Panc1 (cell line): ENCODE measurements around the gene MAP2K6. TPM values are rescaled to one million over a fixed set of nuclear protein-coding genes. Genes with fewer than 3 reads are reported as not detected.

Experiments
- ATAC-seq: fragments of 200-7000 bp; cut with Tn5 transposase; 2 replicates; pipeline ENCODE4 v1.9.1; 2020; ENCODE audit warnings: mild to moderate bottlenecking, moderate library complexity
- BruUV-seq: library from RNA; stranded (reverse); fragments of 400-500 nt; replicated peaks from 2 replicates; lab custom pipeline; 2021; lab: Mats Ljungman, UMichigan
- CTCF ChIA-PET: fragments of 300-600 bp; sonication (Branson Sonifier 250); formaldehyde crosslinking; loops from one replicate; lab custom pipeline; 2022; ENCODE audit warnings: antibody characterized with exemption; lab: Charles Lee
- POLR2A ChIA-PET: fragments of 300-600 bp; sonication (Branson Sonifier 250); formaldehyde crosslinking; loops from one replicate; lab custom pipeline; 2022; ENCODE audit warnings: antibody characterized with exemption; lab: Charles Lee
- DNase-seq: peaks from one replicate; pipeline ENCODE4 v3.0.0-alpha.2; 2010; ENCODE audit warnings: low read depth, low spot score
- H3K27ac ChIP-seq: 2 replicates; pipeline ENCODE4 v1.5.1; 2011; ENCODE audit warnings: mild to moderate bottlenecking, low read length, inconsistent platforms
- H3K27me3 ChIP-seq: fragments of 200-500 bp; sonication (Bioruptor generic); 2 replicates; pipeline ENCODE4 v1.6.0; 2014; ENCODE audit warnings: low read length, inconsistent platforms; ENCODE audit not compliant: control insufficient read depth, insufficient read depth
- H3K36me3 ChIP-seq: fragments of 200-500 bp; sonication (Bioruptor generic); 2 replicates; pipeline ENCODE4 v1.5.1; 2014; ENCODE audit warnings: inconsistent platforms, mild to moderate bottlenecking, low read length, moderate library complexity; ENCODE audit not compliant: control insufficient read depth, insufficient read depth
- H3K4me1 ChIP-seq: 2 replicates; pipeline ENCODE4 v1.5.1; 2011; ENCODE audit warnings: inconsistent platforms, mild to moderate bottlenecking, low read length, moderate library complexity; ENCODE audit not compliant: control insufficient read depth, insufficient read depth
- H3K4me3 ChIP-seq, 2 experiments: 2 replicates each; pipeline ENCODE4 v1.5.1; 2011 to 2012; ENCODE audit warnings: low read depth in 2 of 2, low read length in 2 of 2, mild to moderate bottlenecking in 2 of 2, inconsistent platforms in 1 of 2, moderate library complexity in 1 of 2
- H3K9me3 ChIP-seq: fragments of 200-500 bp; sonication (Bioruptor generic); 2 replicates; pipeline ENCODE4 v1.5.1; 2014; ENCODE audit warnings: low read depth, mild to moderate bottlenecking, inconsistent platforms, low read length, moderate library complexity; ENCODE audit not compliant: control insufficient read depth, insufficient read depth
- POLR2AphosphoS5 ChIP-seq: IDR thresholded peaks from 2 replicates; pipeline ENCODE4 v1.6.1; 2012; ENCODE audit warnings: mild to moderate bottlenecking, low read depth, low read length, moderate library complexity
- SIN3A ChIP-seq: IDR thresholded peaks from 2 replicates; pipeline ENCODE4 v1.6.1; 2012; ENCODE audit warnings: low read depth, mild to moderate bottlenecking, low read length, moderate library complexity, borderline replicate concordance; ENCODE audit not compliant: insufficient read depth
- TCF7L2 ChIP-seq: IDR thresholded peaks from 2 replicates; pipeline ENCODE4 v1.6.1; 2011; ENCODE audit warnings: mild to moderate bottlenecking, low read depth, low read length, inconsistent platforms
- in situ Hi-C: cut with HindIII; loops from 2 replicates; pipeline ENCODE4 v1.10.0; 2016; ENCODE audit warnings: low sequenced_read_pairs, low pct_unique_long_range_greater_than_20kb
- intact Hi-C: fragments of 100-400 bp; cut with micrococcal nuclease; formaldehyde crosslinking; loops from one replicate; pipeline ENCODE4 v1.10.0; 2022; ENCODE audit not compliant: unreplicated experiment
- total RNA-seq: library from RNA; stranded (reverse); gene quantifications from one replicate; pipeline ENCODE4 v1.2.1, GENCODE V29; 2021; ENCODE audit not compliant: unreplicated experiment
- TF ChIP-seq, protein P1 (sequence below), 2 experiments: IDR thresholded peaks; 2 replicates each; pipeline ENCODE4 v1.6.1; 2011 to 2012; ENCODE audit warnings: low read depth in 2 of 2, control low read depth in 1 of 2, low read length in 1 of 2, mild to moderate bottlenecking in 1 of 2, moderate library complexity in 1 of 2; ENCODE audit not compliant: insufficient read depth in 1 of 2
- TF ChIP-seq, protein P2 (sequence below): fragments of 450-650 bp; IDR thresholded peaks from 2 replicates; pipeline ENCODE4 v1.5.1; 2017; ENCODE audit warnings: mild to moderate bottlenecking

MAP2K6 gene
- total RNA-seq, 1 experiment from 2014 or later = 11.8 TPM

DNA sequence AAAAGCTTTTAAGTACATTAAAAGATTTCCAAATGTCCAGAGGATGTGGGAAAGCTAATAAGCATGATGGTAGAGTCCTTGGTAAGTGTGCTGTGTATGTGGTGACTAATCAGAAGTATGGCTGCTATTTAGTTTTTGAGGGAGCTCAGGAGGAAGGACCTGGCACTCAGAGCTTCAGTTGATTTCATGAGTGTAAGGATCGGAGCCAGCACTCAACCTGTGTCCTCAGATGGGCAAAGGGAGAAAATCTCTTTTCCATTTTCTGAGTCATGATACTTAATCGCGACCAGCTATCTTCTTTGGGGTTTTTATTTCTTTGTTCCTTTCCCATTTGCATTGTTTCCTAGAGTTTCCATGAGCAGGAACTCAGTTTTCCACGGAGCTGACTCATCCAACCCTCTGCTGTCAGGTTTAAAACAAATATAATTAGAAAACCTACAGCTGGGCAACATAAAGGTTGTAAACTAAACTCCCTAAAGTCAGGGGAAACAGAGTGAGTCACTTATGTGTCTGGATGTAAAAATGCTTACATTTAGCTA is 125.4 kb downstream of the MAP2K6 start:
- in situ Hi-C loops = no loop called here

DNA sequence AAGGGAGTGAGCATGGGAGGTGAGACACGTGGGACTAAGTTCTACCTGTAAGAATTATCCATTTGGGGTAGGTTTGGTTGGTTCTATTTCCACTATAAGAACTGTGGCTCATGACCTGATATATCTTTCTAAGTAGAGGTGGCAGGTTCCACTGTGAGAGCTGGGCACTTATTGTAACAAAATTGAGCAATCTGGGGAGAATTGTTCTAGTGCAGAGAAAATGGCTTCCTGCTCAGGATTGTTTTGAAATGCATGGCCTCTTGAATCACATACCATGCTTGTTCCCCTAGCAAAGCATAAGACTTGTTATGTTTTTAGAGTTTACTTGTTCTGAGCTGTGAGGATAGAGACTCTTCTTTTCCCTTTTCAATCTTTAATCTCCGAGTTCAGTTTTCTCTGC is 125.9 kb downstream of the MAP2K6 start:
- DNase-seq (no peak), ATAC-seq (no peak)
- no peaks in the 10 kb centered on the region for H3K9me3 ChIP-seq
- TF ChIP-seq, protein P1, sequence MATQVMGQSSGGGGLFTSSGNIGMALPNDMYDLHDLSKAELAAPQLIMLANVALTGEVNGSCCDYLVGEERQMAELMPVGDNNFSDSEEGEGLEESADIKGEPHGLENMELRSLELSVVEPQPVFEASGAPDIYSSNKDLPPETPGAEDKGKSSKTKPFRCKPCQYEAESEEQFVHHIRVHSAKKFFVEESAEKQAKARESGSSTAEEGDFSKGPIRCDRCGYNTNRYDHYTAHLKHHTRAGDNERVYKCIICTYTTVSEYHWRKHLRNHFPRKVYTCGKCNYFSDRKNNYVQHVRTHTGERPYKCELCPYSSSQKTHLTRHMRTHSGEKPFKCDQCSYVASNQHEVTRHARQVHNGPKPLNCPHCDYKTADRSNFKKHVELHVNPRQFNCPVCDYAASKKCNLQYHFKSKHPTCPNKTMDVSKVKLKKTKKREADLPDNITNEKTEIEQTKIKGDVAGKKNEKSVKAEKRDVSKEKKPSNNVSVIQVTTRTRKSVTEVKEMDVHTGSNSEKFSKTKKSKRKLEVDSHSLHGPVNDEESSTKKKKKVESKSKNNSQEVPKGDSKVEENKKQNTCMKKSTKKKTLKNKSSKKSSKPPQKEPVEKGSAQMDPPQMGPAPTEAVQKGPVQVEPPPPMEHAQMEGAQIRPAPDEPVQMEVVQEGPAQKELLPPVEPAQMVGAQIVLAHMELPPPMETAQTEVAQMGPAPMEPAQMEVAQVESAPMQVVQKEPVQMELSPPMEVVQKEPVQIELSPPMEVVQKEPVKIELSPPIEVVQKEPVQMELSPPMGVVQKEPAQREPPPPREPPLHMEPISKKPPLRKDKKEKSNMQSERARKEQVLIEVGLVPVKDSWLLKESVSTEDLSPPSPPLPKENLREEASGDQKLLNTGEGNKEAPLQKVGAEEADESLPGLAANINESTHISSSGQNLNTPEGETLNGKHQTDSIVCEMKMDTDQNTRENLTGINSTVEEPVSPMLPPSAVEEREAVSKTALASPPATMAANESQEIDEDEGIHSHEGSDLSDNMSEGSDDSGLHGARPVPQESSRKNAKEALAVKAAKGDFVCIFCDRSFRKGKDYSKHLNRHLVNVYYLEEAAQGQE (IDR thresholded peaks at IDR 0.05; ENCODE audit: insufficient read depth in 1 of 2, low read depth in 2 of 2, low read length in 1 of 2) = no peak
- TF ChIP-seq TCF7L2 (no peak), POLR2AphosphoS5 (no peak), SIN3A (no peak)
- TF ChIP-seq, protein P2, sequence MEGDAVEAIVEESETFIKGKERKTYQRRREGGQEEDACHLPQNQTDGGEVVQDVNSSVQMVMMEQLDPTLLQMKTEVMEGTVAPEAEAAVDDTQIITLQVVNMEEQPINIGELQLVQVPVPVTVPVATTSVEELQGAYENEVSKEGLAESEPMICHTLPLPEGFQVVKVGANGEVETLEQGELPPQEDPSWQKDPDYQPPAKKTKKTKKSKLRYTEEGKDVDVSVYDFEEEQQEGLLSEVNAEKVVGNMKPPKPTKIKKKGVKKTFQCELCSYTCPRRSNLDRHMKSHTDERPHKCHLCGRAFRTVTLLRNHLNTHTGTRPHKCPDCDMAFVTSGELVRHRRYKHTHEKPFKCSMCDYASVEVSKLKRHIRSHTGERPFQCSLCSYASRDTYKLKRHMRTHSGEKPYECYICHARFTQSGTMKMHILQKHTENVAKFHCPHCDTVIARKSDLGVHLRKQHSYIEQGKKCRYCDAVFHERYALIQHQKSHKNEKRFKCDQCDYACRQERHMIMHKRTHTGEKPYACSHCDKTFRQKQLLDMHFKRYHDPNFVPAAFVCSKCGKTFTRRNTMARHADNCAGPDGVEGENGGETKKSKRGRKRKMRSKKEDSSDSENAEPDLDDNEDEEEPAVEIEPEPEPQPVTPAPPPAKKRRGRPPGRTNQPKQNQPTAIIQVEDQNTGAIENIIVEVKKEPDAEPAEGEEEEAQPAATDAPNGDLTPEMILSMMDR = no peak
- no TSS peak for BruUV-seq
- POLR2A ChIA-PET = no interaction called here
- CTCF ChIA-PET = interaction anchor here (0.6 kb wide), 2 partner anchors 15 to 43 kb away, joined by 3 read pairs; no protein-coding TSS in a partner anchor
- H3K4me3 ChIP-seq = no peak overlapping the region
- no peaks in the 10 kb centered on the region for H3K4me1 ChIP-seq
- in situ Hi-C loops (no loop called here), intact Hi-C loops (no loop called here)
- no peak overlapping the region for H3K27ac ChIP-seq
- no peaks in the 10 kb centered on the region for H3K27me3 ChIP-seq
- H3K36me3 ChIP-seq = no peaks in the 10 kb centered on the region

More for the DNA sequence above, 125.4 kb downstream of the MAP2K6 start:
- Histone ChIP-seq H3K27ac (no peak overlapping the region), H3K9me3 (no peaks in the 10 kb centered on the region), H3K4me1 (no peaks in the 10 kb centered on the region), H3K27me3 (no peaks in the 10 kb centered on the region), H3K4me3 (no peak overlapping the region), H3K36me3 (no peaks in the 10 kb centered on the region)
- ATAC-seq (peak; percentile 63), DNase-seq (no peak)
- BruUV-seq = no TSS peak
- intact Hi-C loops = no loop called here
- ChIA-PET POLR2A (no interaction called here), CTCF (interaction anchor here (0.6 kb wide), 1 partner anchor 44 kb away, joined by 3 read pairs; no protein-coding TSS in a partner anchor)
- TF ChIP-seq, protein P1 (IDR thresholded peaks at IDR 0.05; ENCODE audit: insufficient read depth in 1 of 2, low read depth in 2 of 2, low read length in 1 of 2) = no peak
- TF ChIP-seq TCF7L2 (no peak), SIN3A (no peak), POLR2AphosphoS5 (no peak)
- TF ChIP-seq, protein P2 = no peak
